T-helper 1 cell (primary cell): ENCODE results near the gene ARHGEF1.

Experiments
- DNase-seq, 5 donors: peaks; one replicate each; pipeline ENCODE4 v3.0.0-alpha.2; 2012 to 2020

The ARHGEF1 gene

GRCh38 chr19:41919948-41920712, 37.1 kb downstream of the ARHGEF1 start:
- no peak for DNase-seq

- DNase-seq = no peak
These were observed 38.0 kb downstream of the ARHGEF1 start for GRCh38 chr19:41920882-41921576.

GRCh38 chr19:41921577-41922576, 38.9 kb downstream of the ARHGEF1 start:
- DNase-seq = no peak

- DNase-seq = no peak
These were observed 39.6 kb downstream of the ARHGEF1 start for GRCh38 chr19:41922585-41922984.

- no peak for DNase-seq
These were observed 40.2 kb downstream of the ARHGEF1 start for GRCh38 chr19:41923045-41923788.

GRCh38 chr19:41924151-41925145, 41.5 kb downstream of the ARHGEF1 start:
- DNase-seq = no peak

- DNase-seq = no peak
These were observed 42.4 kb downstream of the ARHGEF1 start for GRCh38 chr19:41925208-41926003.

- DNase-seq = no peak
These were observed 43.2 kb downstream of the ARHGEF1 start for GRCh38 chr19:41926028-41926762.

- DNase-seq = no peak
These were observed 43.9 kb downstream of the ARHGEF1 start for GRCh38 chr19:41926763-41927496.

- DNase-seq = peak in 2 of 5 donors; percentile 30 to 40
These were observed 44.7 kb downstream of the ARHGEF1 start for GRCh38 chr19:41927497-41928192.

GRCh38 chr19:41928221-41928683, 45.3 kb downstream of the ARHGEF1 start, which contains the start of gene ERFL:
ERFL (minus strand) TSS chr19:41928449; CDS start chr19:41912919, 15,530 bp downstream.
- no peak for DNase-seq

- peak in 1 of 5 donors; percentile 65 for DNase-seq
These were observed 46.0 kb downstream of the ARHGEF1 start for GRCh38 chr19:41928754-41929535.

GRCh38 chr19:41929536-41930071, 46.6 kb downstream of the ARHGEF1 start:
- no peak for DNase-seq

GRCh38 chr19:41930322-41930722, 47.3 kb downstream of the ARHGEF1 start:
- DNase-seq = no peak

- DNase-seq = no peak
These were observed 48.1 kb downstream of the ARHGEF1 start for GRCh38 chr19:41930926-41931592.

- DNase-seq = no peak
These were observed 49.3 kb downstream of the ARHGEF1 start for GRCh38 chr19:41932259-41932719.
